NAMALWA (cell line): ENCODE data around the gene NEK6.

Experiments
- DNase-seq: peaks from one replicate; pipeline ENCODE4 v3.0.0-alpha.2; 2015; ENCODE audit warnings: low spot score

Gene NEK6

DNA sequence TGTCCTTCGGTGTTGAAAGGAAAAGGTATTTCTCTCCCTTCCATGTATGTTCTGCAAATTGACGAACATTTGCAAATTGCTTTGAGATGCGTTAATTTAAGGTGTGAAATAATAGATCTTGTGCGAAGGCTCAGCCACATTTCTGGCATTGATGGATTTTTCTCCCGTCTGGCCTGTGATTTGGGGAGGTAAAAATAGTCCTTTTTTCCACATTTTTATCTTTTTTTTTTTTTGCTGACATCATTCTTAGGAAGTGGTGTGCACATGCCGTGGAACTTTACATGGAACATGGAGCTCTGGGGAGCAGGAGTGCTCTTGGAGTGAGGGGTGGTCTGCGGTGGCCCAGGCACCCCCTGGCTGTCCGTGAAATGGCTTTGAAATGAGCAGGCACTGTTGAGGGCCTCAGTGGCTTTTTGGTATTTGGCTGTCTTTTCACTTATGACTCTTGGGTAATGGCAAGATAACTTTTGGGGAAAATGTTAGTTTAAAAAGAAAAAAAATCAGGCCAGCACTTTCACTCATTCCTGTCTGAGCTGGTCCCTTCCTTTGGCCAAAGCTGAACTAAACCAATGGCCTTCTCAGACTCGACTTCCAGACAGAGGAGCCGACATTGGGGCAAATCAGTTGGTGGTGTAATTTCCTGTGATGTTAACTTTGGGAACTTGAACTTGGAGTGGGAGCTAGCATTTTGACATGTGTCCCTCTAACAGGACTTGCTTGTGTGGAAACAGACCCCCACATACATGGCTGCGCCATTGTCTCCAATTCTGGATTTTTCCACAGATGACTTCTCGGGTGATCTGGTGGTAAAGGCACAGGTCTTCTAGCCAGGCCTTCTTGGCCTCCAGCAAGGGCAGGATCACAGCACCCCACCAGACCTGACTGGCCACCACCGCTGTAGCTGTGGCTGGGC is 4.2 kb downstream of the NEK6 start:
- DNase-seq = no peak

DNA sequence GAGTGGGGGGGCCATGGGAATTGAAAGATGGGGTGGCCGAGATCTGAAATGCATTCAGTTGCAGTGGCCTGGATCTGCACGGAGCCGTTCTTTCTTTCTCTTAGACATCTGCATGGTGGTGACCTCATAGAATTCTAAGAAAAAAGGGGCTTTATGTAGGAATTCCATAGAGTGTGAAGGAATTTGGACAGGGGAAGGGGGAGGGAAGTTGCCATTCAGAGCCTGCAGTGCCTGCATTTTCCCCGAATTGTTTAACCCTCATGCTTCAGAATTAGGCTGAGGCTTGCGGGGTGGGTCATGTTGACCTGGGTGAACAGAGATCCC is 4.9 kb downstream of the NEK6 start:
- no peak for DNase-seq

DNA sequence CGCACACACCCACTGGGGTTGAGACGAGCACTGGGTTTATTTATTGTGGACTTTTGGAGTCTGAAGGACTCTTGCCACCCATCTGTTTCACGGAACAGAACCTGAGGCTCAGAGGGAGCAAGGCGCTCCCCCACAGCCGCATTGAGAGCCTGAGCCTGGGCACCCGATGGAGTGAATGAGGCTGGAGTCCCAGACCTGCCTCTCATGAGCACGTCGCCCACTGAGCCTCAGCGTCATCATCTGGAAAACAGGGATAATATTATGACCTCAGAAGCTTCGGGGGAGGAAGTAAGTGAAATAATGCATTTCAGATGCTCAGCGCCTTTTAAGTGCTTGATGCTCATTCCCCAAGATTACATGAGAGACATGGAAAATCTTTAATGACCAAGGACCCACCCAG is 5.5 kb downstream of the NEK6 start:
- no peak for DNase-seq

DNA sequence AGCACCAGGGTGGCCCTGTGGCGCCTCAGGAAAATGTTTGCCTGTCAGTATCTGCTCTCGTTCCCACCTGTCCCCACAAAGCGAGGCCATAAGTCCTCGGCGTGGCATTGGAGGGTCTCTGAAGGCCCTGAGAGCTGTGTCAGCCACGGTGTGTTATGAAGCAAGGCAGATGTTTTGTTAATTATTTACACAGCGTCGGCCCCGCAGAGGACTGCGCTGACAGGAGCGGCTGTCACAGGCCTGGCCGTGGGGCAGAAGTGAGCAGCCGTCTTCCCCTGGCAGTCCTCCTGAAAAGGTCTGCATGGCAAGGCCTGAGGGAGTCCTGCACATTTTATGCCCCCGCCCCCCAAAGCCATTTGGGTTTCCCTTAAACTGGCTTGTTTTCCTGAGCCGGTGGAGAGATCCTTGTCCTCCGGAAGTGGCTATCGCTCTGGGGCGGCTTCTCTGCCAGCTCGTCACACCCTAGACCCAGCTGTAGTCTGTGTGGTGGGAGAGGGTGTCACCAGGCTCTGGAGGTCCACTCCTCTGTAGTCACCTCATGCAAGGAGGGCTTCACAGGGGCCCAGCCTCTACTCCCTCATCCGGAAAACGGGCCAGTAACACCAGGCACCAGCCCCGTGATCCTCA is 6.2 kb downstream of the NEK6 start:
- no peak for DNase-seq

DNA sequence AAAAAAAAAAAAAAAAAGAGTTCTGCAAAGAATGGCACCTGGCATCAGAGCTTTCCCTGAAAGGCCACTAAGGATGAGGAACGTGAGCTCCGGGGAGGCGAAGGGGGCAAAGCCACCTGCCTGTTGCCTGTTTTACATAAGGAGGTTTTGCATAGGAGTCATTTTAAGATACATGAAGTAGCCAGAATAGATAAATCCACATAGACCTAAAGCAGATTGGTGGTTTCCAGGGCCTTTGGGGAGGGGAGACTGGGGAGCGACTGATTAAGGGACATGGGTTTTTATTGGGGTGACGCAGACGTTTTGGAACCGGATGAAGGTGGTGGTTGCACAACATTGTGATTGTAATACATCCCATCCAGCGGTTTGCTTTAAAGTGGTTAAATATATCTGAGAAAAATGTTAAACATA is 7.1 kb downstream of the NEK6 start:
- peak; percentile 95 for DNase-seq

DNA sequence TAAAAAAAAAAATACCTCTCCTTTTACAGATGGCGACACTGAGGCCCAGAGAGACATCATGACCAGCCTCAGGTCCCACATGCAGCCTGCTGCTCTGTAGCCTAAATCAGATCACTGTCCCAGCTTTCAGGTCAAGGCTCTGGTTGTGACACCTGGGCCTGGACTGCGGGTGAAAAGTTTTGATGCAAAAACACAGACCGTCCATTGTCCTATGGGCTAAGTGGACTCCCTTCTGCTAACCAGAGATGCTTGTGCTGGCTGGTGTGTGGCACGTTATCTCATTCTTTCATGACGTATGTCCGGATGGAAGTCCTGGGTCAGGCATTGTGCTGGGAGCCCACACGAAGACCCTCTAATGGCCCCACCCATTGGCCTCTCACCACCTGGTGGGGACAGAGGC is 7.8 kb downstream of the NEK6 start:
- peak; percentile 74 for DNase-seq

DNA sequence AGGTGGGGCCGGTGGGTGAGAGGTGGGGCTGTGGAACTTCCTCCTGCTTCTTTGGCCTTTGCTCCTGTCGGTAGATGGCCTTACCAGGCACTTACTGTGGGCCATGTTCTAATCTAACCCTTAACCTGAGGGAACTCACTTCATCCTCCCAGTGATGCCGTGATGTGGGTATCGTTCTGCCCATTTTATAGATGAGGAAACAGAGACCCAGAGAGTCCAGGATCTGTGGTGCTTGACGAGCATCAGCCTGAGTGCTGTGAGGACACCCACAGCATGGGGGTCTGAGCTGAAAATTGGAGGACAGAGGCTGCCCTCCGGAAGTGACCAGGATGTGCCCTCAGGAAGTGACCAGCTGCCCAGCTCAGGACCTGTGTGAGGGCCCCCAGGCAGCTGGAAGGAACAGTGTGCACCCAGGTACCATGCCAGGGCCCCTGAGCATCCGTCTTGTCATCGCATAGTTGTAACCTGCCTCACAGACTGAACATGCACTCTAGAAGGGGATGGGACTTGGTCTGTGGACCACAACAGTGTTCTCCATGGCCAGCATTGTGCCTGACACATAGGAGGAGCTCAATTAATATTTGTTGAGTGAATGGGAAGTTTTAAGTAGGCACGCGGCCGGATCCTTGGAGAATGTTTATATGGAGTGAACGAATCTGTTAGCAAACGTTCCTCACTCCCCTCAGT is 8.5 kb downstream of the NEK6 start:
- DNase-seq = no peak

DNA sequence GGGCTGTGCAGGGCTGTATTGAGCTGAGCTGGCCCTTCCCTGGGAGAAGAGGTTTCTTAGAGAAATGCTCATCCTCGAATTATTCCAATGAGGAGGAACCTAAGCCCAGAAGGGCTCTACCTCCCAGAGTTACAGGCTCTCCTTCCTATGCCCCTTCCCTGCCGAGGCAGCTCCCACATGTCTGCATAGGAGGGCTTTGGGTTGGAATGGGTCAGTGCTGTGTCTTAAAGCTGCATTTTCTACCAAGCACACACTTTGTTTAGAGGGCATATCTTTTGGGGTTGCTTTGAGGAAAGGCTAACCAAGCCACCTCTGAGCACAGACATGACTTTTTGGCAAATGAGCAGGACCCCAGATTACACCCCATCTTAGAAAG is 9.1 kb downstream of the NEK6 start:
- no peak for DNase-seq

DNA sequence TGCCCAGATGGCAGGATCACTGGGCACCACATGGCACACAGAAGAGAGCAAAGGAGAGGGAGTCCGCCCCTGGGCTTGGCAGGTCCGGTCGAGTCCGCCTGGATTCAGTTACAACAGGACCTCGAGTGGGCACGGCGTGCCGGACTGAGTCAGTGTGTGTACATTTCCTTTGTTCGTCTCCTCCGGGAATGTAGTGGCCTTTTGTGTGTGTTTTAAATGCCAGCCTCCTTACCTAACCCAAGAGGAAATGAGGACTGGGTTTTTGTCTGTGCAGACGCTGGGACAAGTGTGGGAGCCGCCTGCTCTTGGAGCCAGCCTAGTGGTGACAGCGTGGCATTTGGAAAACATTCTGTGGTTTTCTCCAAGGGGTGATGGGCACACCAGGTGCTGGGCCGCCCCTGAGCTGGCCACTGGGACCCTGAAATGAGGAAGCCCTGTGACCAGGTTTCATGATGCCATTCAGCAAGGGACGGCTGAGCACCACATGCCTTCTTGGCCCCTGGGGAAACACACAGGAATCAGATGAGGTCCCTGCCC is 9.6 kb downstream of the NEK6 start:
- DNase-seq = peak; percentile 64

DNA sequence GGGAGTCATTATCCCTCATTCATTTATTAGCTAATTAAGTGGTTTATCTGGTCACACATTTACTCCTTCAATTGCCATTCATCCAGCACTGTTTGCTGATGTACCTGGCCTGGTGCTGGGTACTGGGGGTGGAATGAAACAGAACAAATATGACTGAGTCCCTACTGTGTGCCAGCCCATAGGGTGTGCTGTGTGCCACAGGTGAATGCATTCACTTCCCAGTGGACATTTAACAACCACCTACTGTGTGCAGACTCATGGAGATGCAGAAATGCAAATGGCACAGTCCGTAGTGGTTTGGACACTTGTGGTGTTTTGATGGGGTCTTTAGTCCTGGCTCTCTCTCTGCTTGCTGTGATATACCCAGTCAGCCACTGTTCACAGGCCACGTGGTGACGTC is 10.5 kb downstream of the NEK6 start:
- DNase-seq = no peak

DNA sequence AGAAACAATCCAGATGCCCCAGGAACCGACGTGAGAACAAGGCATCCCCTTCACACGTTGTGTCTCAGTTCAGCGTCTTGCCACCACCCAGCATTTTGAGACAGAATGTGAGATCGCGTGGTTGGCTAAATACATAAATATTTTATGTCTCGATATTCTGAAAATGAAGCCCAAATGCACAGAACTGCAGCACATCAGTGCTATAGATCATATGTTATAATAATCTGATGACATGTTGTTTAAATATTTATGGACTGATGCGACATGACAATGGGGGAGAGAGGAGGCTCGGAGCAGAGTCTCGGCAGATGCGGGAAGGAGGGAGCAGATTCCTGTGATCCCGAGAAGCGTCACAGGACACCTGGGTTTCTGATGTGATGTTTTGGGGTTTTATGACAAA is 10.9 kb downstream of the NEK6 start:
- DNase-seq = no peak

DNA sequence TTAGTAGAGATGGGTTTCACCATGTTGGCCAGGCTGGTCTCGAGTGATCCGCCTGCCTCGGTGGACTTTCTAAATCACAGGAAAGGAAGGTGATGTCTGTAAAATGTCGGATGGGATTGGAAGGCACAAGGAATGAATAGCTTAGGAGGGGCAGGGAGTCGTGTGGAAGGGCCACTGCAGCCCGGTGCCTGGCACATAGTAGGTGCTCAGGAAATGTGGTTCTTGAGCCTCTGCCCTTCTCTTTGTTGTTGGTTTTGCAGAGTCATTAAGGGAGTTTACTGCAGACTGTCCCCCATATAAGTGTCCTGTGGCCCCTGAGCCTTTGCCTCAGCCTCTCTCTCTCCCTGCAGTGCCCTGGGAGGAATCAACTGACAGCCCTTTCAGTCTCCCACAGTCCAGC is 11.8 kb downstream of the NEK6 start:
- no peak for DNase-seq

DNA sequence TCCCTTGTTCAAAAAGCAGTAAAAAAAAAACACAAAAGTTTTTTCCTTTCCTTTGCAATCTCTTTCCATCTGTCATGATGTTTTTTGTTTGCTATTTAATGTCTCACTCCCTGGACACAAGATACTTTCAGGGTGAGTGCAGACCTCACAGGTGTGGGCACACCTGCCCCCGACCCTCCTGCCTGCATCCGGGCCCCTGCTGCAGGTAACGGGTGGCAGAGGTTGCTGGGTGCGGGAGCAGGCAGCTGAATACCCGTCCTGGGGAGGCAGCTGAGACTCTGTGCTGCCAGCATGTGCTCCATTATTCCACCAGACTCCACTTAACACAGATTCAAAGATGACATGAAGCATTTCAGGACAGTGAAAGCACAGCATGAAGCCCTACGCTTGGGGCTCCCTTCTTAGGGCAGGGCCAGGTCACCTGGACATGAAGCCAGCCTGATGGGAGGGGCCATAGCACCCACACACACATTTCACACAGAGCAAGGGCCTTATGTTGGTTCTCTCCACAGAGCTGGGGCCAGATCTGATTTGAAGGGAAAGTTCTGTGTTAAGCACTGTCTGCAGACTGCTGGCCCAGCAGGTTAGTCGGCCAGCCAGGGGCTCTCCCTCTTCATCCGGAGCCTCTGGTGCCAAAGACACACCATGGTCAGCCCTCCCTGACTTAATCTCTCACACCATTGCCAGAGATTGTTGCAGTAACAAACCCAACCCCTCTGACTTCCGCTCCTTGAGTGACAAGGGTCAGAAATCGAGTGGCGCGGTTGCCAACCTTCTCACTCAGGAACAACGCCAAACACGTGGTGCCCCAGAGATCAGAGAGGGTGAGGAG is 13.0 kb downstream of the NEK6 start:
- no peak for DNase-seq

DNA sequence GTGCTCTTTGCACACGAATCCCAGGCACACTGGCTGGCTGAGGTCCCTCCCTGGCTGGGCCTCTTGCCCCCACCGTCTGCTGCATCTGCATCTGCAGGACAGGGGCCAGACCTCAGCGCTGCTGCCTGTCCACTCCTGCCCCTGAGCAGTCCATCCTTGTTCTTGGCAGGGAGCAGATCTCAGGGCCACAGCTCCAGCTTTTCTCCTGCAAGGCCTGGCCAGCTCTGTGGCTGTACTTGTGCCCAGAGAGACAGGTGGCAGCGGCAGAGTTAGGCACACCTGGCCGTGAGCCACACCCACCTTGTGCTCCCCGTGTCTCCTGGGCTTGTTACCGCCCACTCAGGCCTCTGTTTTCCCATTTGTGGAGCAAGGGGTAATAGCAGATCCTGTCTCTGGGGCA is 13.9 kb downstream of the NEK6 start:
- DNase-seq = no peak

DNA sequence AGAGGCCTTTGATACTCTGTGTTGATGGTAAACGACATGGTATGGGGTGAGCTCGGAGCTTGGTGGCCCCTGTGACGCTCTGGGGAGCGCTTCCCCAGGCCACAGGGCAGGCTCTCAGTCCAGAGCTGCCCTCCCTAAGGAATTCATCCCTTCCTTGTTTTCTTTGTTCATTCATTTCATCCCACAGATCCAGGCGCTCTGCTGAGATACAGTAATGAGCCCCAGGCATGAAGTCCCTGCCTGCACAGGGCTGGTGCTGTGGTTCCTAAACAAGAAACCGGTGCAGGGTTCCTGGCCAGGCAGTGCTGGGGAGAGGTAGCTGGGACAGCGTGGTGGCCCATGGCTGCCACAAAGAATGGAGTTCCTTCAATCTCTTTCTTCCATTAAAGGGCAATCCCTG is 14.4 kb downstream of the NEK6 start:
- no peak for DNase-seq

DNA sequence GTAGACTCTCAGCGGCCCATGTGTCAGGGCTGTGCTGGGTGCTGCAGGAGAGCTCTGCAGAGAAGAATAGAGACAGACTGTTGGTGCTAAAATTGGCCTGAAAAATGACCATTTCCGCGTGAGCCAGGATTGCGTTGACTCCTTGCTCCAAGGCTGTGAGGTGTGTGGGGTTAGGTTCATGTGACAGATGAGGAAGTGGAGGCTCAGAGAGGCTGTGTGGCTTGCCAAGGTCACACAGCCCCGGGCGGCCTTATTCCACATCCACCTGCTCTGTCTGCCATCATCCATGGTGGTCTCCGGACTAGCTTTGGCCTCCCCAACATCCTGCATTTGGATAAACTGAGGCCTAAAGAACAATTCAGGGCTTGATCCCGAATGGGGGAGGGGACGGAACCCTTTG is 15.2 kb downstream of the NEK6 start:
- DNase-seq = no peak

DNA sequence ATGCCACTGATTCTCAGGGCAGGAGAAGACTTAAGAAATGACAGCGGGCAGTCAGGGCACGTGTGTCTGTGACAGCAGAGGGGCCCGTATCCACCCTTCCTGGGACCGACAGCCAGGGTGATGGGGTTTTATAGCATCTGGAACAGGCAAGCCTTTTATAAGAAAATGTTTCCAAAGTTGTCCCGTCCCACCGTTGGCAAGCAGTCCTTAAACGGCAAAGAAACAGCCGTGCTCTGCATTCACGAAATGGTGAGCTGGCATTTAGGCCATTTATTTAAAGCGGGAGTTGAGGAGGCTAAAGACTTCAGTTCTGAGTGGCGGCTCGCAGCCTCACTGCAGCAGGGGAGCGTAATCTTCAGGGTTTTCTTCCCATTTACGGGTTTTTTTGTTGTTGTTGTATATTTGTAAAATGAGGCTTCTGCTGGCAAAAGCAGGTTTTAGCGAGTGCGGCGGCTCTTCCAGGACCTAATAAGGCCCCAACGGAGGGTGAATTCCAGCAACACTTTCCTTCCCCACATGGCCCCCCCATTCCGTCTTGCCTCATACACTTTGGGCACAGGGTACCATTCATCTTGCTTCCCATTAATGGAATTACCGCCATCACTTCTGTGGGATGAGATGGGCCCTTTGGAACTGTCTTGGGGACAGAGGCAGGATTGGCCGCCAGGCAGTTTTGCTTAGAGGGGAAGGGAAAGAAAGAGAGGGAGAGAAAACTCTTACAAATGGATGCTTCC is 15.8 kb downstream of the NEK6 start:
- DNase-seq = no peak

DNA sequence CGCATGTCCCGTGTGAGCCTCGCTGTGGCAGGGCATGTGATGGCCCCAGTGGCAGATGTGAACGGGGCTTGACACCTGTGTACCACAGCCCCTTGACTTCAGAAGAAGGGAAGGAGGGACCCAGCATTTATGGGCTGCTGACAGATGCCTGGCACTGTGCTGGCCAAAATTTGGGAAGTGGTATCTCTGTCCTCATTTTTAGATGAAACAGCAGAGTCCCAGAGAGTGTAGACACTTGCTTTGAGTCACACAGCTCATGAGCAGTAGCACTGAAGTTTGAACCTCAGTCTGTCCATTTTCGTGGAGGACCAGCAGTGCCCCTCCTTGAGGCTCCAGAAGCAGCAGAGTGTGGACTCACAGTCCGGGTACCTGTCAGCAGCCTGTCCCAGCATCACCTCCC is 16.5 kb downstream of the NEK6 start:
- DNase-seq = no peak

DNA sequence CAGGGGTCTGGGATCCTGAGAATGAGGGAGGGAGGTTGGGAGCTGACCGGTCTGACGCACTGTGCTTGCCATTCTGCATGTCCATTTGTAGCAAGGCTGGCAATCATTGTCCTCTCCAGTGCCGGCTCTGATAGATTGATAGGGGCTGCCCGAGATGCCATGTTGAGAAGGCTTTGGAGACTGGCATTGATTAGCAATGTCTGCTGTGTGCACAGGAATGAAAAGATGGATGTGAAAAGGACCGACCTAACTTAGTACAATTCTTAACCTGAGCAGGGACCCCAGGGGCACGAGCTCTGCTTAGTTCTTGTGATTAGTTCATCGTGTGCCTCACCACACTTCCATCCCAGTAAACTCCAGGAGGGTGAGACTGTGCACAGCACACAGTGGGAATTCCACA is 17.0 kb downstream of the NEK6 start:
- DNase-seq = no peak

DNA sequence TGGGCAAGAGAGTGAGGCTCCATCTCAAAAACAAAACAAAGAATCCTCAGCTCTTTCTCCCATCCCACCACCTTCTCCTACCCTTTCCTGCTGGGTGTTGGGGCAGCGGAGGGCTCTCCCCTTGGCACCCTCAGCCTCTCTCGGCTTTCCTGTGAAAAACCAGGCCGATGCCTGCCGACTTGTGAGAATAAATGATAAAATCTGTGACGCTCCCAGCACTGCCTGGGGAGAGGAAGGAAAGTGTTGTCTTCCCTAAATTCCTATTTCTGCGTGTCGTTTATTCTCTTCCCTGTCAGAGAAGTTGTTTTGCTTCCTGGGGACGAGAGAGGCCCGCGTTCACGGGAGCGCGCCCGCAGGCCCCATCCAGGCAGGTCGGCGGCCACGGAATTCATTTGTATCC is 19.7 kb downstream of the NEK6 start:
- no peak for DNase-seq

DNA sequence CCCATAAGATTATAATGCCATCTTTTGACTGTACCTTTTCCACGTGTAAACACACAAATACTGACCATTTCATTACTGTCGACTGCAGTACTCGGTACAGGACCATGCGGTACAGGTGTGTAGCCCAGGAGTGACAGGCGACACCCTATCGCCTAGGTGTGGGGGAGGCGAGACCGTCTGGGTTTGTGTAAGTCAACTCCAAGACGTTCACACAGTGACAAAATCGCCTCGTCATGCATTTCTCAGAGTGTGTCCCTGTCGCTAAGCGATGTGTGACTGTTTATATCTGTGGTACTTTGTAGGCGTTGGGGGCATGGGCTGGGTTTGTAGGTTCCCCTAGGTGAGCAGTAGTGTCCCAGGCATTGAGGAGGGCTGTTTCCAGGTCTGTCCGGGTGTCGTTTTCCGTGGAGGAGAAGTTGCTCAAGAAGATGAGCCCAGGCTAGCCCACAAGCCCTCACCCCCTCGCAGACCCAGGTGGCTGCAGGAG is 20.3 kb downstream of the NEK6 start:
- no peak for DNase-seq
